ENCODE measurements around the gene CRIM1.

The CRIM1 gene

DNA sequence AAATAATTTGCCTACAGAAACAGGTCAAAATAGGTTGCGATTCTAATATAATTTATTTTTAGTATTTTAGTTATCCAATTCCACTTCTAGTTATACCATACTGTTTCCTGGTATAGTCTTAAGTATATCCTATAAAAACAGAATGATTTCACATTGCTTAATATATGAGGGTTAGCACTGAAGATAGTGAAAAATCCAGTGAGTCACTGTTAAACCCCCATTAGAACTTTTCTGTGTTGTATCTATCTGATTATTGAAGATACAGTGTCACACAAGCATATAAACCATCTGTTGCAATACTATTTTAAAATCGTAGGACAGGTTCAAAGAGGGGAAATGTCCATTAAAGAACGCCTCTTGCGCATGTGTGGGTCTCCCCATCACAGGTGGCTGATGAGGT lies 132.4 kb downstream of the CRIM1 start:
- DNase-seq = no peak

- DNase-seq = no peak
Measured at GRCh38 chr2:36489281-36489680, 133.7 kb downstream of the CRIM1 start.

GRCh38 chr2:36490749-36491148 lies 135.2 kb downstream of the CRIM1 start:
- no peak for DNase-seq

DNA sequence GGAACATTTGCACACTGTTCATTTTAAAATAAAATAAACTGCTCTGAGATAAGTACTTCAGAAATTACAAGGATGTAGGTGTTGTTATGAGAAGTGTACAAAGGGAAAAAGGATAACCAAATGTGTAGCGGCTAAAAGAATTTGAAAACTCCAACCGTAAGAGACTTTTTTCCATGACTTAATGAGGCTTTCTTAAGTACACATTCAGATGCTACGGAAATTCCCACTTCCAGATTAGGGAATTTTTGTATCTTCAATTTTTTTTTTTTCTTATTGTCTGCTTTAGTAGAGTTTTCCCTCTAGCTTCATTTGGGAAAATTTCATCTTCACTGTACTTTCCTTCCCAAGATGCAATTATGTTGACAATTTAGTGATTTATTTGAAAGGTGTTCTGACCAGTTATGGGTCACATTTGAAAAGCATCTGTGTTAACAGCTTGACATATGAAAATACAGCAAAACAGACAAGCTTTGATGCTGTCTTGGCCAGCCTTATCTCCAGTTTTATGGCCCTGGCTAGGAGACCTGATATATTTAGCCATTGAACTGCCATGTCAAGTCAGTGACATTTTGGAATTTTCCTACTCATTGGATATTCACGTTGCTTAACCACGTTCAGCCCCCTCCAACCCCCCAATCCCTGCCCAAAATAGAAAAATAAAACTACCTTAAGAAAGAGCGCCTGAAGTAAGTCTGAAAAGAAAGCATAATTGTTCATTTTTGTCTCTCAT lies 136.8 kb downstream of the CRIM1 start:
- no peak for DNase-seq

GRCh38 chr2:36493306-36493705 lies 137.7 kb downstream of the CRIM1 start:
- DNase-seq = no peak

GRCh38 chr2:36497570-36498163 lies 142.1 kb downstream of the CRIM1 start:
- no peak for DNase-seq

DNA sequence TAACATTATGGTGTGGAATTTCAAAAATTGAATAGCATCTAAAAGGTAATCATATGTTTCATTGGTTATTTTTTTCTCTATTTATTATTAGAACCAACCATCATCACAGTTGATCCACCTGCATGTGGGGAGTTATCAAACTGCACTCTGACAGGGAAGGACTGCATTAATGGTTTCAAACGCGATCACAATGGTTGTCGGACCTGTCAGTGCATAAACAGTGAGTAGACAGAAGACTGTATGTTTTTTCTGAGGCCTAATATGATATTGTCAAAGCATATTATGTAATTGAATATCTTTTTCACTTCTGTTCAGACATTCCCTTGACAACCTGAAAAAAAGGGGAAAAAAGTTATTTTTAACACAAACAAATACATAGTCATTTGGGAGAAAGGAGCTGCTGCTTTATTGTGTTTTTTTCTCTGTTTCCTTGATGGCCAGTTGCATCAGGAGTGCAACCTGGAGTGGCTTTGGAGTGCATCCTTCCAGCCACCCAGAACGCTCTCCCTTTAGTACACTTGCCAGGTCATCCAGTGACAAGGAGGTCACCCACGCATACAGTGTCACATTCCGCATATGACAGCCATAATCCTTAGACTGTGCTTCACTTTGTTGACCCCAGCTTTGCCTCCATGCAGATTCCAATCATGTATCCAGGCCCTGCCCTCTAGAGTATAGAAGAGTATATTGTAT lies 143.7 kb downstream of the CRIM1 start:
- DNase-seq = no peak

DNA sequence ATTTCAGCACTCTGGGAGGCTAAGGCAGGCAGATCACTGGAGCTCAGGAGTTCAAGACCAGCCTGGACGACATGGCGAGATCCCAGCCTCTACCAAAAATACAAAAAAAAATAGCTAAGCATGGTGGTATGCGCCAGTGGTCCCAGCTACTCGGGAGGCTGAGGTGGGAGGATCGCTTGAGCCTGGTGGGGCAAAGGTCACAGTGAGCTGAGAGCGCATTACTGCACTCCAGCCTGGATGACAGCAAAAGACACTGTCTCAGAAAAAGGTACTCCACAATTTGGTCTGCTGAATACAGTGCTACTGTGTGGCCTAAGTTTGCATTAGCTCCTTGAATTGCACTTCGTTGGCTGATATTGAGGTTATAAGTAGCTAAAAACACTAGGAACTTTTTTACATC lies 144.5 kb downstream of the CRIM1 start:
- no peak for DNase-seq

DNA sequence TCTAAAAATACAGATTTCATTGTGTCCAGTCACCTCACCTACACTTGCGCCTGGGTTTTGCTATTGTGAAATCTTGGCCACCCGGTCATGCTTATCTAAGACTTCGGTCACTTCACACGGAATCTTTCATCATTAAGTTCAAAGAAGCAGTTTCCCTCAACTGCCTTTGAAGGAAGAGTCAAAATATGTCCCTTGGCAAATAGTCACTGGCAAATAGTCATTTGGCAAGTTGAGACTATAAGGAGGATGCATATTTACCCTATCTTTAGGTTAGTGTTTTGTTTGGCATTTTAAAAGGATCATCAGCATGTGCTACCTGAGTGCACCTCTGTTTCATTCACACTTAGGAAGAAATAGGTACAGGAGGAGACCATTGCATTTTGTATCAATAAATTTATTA lies 146.5 kb downstream of the CRIM1 start:
- DNase-seq = no peak

DNA sequence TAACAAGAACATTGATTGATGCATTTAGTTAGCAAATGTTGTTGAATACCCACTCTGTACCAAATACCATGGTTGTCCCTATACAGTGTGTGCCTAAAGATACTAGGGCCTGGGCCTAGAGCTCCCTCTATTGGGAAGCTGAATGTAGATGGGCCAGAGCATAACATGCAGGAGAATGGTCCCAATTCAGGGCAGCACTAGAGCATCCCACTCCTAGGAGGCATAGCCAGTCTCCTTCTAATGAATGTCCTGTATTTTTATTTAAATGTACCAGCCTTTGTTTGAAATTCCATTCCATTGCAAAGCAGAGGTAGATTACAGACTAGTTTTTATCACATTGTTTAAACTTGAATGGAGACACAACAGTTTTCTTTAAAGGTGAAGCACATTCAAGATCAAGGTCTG lies 151.8 kb downstream of the CRIM1 start:
- peak; percentile 64 for DNase-seq

DNA sequence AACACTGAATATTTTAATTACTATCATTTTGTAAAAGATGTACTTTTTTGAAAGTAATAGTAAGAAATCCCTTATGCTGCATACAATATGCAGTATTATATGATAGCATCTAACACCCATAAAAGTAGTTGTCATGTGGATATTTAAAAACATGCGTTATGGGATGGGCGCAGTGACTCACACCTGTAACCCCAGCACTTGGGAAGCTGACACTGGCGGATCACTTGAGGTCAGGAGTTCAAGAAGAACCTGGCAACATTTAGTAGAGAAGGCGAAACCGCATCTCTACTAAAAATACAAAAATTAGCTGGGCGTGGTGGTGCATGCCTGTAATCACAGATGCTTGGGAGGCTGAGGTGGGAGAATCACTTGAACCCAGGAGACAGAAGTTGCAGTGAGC lies 153.5 kb downstream of the CRIM1 start:
- no peak for DNase-seq

- DNase-seq = no peak
Measured at GRCh38 chr2:36511858-36512603, 156.5 kb downstream of the CRIM1 start.

DNA sequence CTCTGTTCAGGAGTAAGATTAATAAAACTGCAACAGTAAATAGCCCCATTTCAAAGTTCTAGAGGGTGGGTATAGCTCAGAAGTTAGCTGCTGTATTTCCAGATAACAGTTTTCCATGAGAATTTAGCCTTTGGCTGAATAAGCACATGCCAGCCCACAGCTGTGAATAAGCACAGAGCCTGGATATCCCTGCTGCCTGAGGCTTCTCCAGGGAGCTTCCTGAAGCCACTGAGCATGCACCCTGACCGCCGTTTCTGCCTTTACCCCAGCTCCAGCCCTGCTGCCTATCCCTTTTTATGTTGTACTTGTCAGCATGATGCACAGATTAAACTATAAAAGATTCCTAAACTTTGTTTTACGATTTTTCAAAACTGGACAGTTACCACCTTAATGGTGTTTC lies 157.1 kb downstream of the CRIM1 start:
- no peak for DNase-seq

DNA sequence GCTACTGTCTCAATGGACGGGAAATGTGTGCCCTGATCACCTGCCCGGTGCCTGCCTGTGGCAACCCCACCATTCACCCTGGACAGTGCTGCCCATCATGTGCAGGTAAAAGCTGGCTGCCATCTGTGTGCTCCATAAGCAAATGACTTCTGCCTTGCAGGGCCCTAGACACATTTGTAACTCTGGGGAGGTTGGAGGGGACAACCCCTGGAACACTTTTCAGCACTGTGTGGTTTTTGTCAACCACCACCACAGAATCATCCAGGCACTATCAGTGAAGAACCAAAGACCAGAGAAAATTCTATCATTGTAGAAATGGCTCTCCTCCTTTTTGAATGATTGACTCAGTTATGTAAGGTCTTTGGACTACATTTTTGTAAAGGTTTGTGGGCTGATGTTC lies 158.1 kb downstream of the CRIM1 start:
- DNase-seq = no peak

DNA sequence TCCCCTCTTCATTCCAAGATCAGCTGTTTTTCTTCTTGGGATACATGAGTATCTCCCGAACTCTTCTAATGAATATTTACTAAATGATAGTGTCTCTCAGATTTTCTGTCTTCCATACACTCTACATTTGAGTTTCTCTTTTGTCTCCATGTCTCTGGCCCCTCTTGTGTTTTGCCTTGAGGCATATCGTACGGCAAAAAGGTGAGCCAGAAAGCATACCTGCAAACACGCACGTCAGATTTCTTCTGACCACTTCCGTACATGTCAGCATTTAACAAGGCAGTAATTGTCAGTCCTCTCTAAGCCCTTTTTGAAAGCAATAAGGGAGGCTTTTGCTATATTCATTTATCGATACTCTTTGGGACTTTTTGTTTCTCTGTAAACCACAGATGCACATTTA lies 160.0 kb downstream of the CRIM1 start:
- no peak for DNase-seq

GRCh38 chr2:36516136-36516870 lies 160.7 kb downstream of the CRIM1 start:
- DNase-seq = no peak

GRCh38 chr2:36520431-36520830 lies 164.9 kb downstream of the CRIM1 start:
- DNase-seq = no peak

DNA sequence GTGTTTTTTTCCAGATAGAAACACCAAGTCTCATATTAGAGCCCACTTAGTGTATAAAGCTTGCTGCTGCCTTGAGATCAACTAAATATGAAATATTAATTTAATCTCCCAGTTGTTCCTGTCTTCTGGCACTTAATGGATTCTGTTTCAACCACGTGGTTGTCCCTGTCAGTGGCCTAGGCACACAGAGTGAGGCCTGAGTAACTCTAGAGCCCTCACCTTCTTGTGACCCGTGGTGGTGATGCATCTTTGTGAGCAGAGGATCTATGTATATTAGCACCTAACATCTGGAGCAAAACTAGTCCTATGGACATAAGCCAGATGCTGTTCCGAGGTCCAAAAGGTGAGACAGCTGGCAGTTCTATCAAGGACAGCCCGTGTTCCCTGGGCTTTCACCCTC lies 167.6 kb downstream of the CRIM1 start:
- DNase-seq = no peak

- no peak for DNase-seq
Measured at GRCh38 chr2:36525245-36525644, 169.7 kb downstream of the CRIM1 start.

GRCh38 chr2:36526226-36526625 lies 170.6 kb downstream of the CRIM1 start:
- no peak for DNase-seq

GRCh38 chr2:36528274-36528673 lies 172.7 kb downstream of the CRIM1 start:
- no peak for DNase-seq

DNA sequence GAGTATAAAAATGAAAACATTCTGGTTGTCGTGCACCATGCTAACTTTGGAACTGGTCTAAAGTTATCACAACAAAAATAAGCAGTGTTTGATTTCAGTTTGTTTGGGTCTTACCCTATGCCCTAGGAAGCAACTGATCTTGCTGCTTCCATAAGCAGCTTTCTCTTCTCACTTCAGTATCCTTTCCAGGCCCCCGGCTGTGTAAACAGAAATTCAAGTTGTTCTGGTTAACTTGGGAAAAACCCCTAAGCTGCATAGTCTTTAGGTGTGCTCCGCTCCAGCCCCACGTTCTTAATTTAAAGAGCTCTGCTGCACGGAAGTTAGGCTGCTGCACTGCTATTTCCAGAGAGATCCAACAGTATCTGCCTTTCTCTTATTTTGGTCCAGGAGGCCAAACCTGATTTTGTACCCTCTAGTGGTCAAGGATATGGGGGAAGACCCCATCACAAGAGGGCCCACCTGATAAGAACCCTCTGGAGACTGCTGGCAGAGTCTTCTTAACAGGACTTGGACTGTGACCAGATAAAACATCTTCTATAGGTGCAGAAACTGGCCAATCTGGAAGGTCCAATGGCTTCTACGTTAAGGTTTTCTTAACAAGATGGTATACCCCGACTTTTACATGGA lies 173.3 kb downstream of the CRIM1 start:
- DNase-seq = no peak

Data from midbrain (tissue), 1 donor.